ENCODE measurements around the gene DLGAP1. TPM values are rescaled to one million over a fixed set of nuclear protein-coding genes. Genes with fewer than 3 reads are reported as not detected.

DLGAP1 gene
- total RNA-seq, 1 donor from 2014 or later = 0.05 TPM

GRCh38 chr18:3693410-3693809 is 761.7 kb downstream of the DLGAP1 start:
- H3K27me3 ChIP-seq (ENCODE audit: low read depth) = no peaks in the 10 kb centered on the region
- DNase-seq = no peak
- intact Hi-C loops (cut with micrococcal nuclease) = no loop called here
- peaks cover 14% of the 10 kb centered on the region for H3K9me3 ChIP-seq (replicated peaks)
- no peak overlapping the region for H3K4me3 ChIP-seq
- H3K4me1 ChIP-seq = peaks cover 9% of the 10 kb centered on the region
- TF ChIP-seq, protein P1, sequence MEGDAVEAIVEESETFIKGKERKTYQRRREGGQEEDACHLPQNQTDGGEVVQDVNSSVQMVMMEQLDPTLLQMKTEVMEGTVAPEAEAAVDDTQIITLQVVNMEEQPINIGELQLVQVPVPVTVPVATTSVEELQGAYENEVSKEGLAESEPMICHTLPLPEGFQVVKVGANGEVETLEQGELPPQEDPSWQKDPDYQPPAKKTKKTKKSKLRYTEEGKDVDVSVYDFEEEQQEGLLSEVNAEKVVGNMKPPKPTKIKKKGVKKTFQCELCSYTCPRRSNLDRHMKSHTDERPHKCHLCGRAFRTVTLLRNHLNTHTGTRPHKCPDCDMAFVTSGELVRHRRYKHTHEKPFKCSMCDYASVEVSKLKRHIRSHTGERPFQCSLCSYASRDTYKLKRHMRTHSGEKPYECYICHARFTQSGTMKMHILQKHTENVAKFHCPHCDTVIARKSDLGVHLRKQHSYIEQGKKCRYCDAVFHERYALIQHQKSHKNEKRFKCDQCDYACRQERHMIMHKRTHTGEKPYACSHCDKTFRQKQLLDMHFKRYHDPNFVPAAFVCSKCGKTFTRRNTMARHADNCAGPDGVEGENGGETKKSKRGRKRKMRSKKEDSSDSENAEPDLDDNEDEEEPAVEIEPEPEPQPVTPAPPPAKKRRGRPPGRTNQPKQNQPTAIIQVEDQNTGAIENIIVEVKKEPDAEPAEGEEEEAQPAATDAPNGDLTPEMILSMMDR (IDR thresholded peaks at IDR 0.05; ENCODE audit: borderline replicate concordance) = no peak
- H3K36me3 ChIP-seq = no peaks in the 10 kb centered on the region
- H3K27ac ChIP-seq (replicated peaks) = no peak overlapping the region

- TF ChIP-seq, protein P1 (IDR thresholded peaks at IDR 0.05; ENCODE audit: borderline replicate concordance) = no peak
- H3K4me3 ChIP-seq = no peak overlapping the region
- DNase-seq = no peak
- no peak overlapping the region for H3K27ac ChIP-seq (replicated peaks)
- peaks cover 9% of the 10 kb centered on the region for H3K4me1 ChIP-seq
- intact Hi-C loops (cut with micrococcal nuclease) = no loop called here
- no peaks in the 10 kb centered on the region for H3K36me3 ChIP-seq
- H3K27me3 ChIP-seq (ENCODE audit: low read depth) = no peaks in the 10 kb centered on the region
- peaks cover 6% of the 10 kb centered on the region for H3K9me3 ChIP-seq (replicated peaks)
These were observed 762.4 kb downstream of the DLGAP1 start for GRCh38 chr18:3692691-3693090.

DNA sequence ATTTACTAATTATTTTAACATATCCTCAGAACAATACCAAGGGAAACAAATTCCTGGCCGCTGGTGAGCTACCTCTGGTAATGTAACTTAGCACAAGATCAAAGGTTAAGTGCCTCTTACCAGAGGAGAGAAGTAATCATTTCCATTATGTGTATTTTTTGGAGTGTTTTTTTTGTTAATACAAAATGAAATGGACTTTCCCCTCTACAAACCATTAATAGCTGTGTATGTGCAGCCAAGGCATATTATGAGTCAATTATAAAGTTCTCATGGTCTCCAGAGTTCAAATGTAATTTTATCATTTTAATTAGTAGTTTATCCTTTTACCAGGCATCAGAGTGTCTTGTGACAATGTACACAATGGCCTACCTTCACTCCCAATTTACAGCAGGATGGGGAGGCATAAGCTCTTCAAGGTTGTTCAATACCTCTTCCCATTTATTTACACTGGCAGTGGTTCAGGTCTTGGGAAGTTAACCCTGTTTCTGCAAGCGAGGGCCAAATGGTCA is 762.9 kb downstream of the DLGAP1 start:
- no peak overlapping the region for H3K27ac ChIP-seq (replicated peaks)
- no peaks in the 10 kb centered on the region for H3K27me3 ChIP-seq (ENCODE audit: low read depth)
- intact Hi-C loops (cut with micrococcal nuclease) = no loop called here
- no peak for DNase-seq
- TF ChIP-seq, protein P1 (IDR thresholded peaks at IDR 0.05; ENCODE audit: borderline replicate concordance) = no peak
- peaks cover 7% of the 10 kb centered on the region for H3K9me3 ChIP-seq (replicated peaks)
- H3K4me3 ChIP-seq = no peak overlapping the region
- peaks cover 9% of the 10 kb centered on the region for H3K4me1 ChIP-seq
- no peaks in the 10 kb centered on the region for H3K36me3 ChIP-seq

- Histone ChIP-seq H3K9me3 (replicated peaks) (peaks cover 11% of the 10 kb centered on the region), H3K27ac (replicated peaks) (no peak overlapping the region), H3K27me3 (ENCODE audit: low read depth) (no peaks in the 10 kb centered on the region), H3K4me1 (peaks cover 9% of the 10 kb centered on the region), H3K4me3 (no peak overlapping the region), H3K36me3 (no peaks in the 10 kb centered on the region)
- TF ChIP-seq, protein P1 (IDR thresholded peaks at IDR 0.05; ENCODE audit: borderline replicate concordance) = no peak
- DNase-seq = no peak
- intact Hi-C loops (cut with micrococcal nuclease) = no loop called here
These were observed 763.4 kb downstream of the DLGAP1 start for GRCh38 chr18:3691705-3692104.

- TF ChIP-seq, protein P1 (IDR thresholded peaks at IDR 0.05; ENCODE audit: borderline replicate concordance) = no peak
- no peak for DNase-seq
- no peaks in the 10 kb centered on the region for H3K27me3 ChIP-seq (ENCODE audit: low read depth)
- H3K4me3 ChIP-seq = no peak overlapping the region
- H3K27ac ChIP-seq (replicated peaks) = no peak overlapping the region
- intact Hi-C loops (cut with micrococcal nuclease) = no loop called here
- peaks cover 9% of the 10 kb centered on the region for H3K4me1 ChIP-seq
- peaks cover 14% of the 10 kb centered on the region for H3K9me3 ChIP-seq (replicated peaks)
- H3K36me3 ChIP-seq = no peaks in the 10 kb centered on the region
These were observed 764.4 kb downstream of the DLGAP1 start for GRCh38 chr18:3690764-3691066.
